Measurements from ENCODE around the gene TINCR. TPM values are rescaled to one million over a fixed set of nuclear protein-coding genes. Genes with fewer than 3 reads are reported as not detected.

TINCR gene
- total RNA-seq, 3 donors from 2014 or later (not counting 1 experiment from before 2014, with no cell fraction given): 1.6 to 2.2 (median 1.7) TPM

- no peaks in the 10 kb centered on the region for H3K27me3 ChIP-seq (ENCODE audit: control insufficient read depth, insufficient read depth, low read length)
- Mint-ChIP-seq H3K36me3 (peaks cover 6% of the 10 kb centered on the region), H3K4me3 (no peak overlapping the region), H3K27ac (no peak overlapping the region), H3K4me1 (peaks cover 9 to 12% of the 10 kb centered on the region in 2 donors), H3K27me3 (ENCODE audit: low read depth in 2 of 2) (no peaks in the 10 kb centered on the region), H3K9me3 (no peaks in the 10 kb centered on the region)
- H3K4me1 ChIP-seq (ENCODE audit: control insufficient read depth, insufficient read depth, low read length): peaks cover 17% of the 10 kb centered on the region
- DNase-seq (no peak), ATAC-seq (no peak)
- no peaks in the 10 kb centered on the region for H3K9me3 ChIP-seq (ENCODE audit: control insufficient read depth, insufficient read depth, low read length)
- intact Hi-C loops (cut with micrococcal nuclease): no loop called here
- H3K36me3 ChIP-seq (ENCODE audit: control insufficient read depth, insufficient read depth, low read length): peaks cover 59% of the 10 kb centered on the region
- no peak for TF ChIP-seq CTCF (IDR thresholded peaks at IDR 0.05)
- no peak overlapping the region for H3K4me3 ChIP-seq (ENCODE audit: low read length)
- 94% methylated on average over 10 of the region's 10 CpGs for WGBS (ENCODE audit: insufficient coverage)
- no peak overlapping the region for H3K27ac ChIP-seq (ENCODE audit: low read length)
Observed at GRCh38 chr19:5588441-5588840, 20.7 kb upstream of the TINCR start.

DNA sequence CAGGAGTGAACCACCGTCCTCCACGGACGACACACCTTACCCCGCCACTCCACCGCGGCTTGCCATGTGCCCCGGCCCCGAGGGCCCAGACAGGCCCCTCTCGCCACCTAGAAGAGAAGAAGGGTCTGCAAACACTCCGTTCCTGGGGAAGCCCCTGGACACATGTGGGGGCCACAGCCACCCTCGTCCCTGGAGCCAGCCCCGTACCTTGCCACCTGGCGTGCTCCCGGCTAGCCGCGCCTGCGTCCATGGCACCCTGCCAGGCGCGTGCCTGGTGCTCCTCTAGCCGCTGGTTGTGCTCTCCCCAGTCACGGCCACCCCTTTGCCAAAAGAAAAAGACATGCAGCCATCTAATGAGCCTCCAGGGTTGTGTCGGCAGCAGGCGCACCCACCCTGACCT, 19.9 kb upstream of the TINCR start:
- H3K4me3 ChIP-seq (ENCODE audit: low read length): no peak overlapping the region
- Mint-ChIP-seq H3K27ac (no peak overlapping the region), H3K4me3 (no peak overlapping the region), H3K4me1 (peaks cover 9 to 12% of the 10 kb centered on the region in 2 donors), H3K27me3 (ENCODE audit: low read depth in 2 of 2) (no peaks in the 10 kb centered on the region), H3K36me3 (no peaks in the 10 kb centered on the region), H3K9me3 (no peaks in the 10 kb centered on the region)
- H3K4me1 ChIP-seq (ENCODE audit: control insufficient read depth, insufficient read depth, low read length): peaks cover 17% of the 10 kb centered on the region
- 91% methylated on average over 23 of the region's 23 CpGs for WGBS (ENCODE audit: insufficient coverage)
- DNase-seq (no peak), ATAC-seq (no peak)
- H3K36me3 ChIP-seq (ENCODE audit: control insufficient read depth, insufficient read depth, low read length): peaks cover 51% of the 10 kb centered on the region
- no peak for TF ChIP-seq CTCF (IDR thresholded peaks at IDR 0.05)
- no peak overlapping the region for H3K27ac ChIP-seq (ENCODE audit: low read length)
- no peaks in the 10 kb centered on the region for H3K9me3 ChIP-seq (ENCODE audit: control insufficient read depth, insufficient read depth, low read length)
- intact Hi-C loops (cut with micrococcal nuclease): no loop called here
- no peaks in the 10 kb centered on the region for H3K27me3 ChIP-seq (ENCODE audit: control insufficient read depth, insufficient read depth, low read length)

DNA sequence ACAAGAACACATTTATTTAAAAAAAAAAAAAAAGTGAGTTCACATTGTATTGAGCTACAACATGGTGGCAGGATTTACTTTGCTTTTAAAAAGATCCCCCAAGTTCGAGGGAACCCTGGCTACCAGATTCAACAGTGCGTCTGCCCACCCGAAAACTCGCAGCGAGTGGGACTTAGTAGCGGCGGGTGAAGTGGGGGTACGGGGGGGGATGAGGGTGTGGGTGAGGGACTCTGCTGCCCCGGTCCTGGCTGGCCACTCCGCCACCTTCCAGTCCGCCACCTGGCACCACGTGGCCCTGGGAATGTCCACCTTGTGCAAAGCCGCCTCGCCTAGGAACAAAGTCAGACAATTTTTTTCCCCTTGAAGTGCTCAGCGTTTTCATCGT, 19.3 kb upstream of the TINCR start:
- peaks cover 46% of the 10 kb centered on the region for H3K36me3 ChIP-seq (ENCODE audit: control insufficient read depth, insufficient read depth, low read length)
- intact Hi-C loops (cut with micrococcal nuclease): no loop called here
- Mint-ChIP-seq H3K36me3 (no peaks in the 10 kb centered on the region), H3K9me3 (no peaks in the 10 kb centered on the region), H3K4me3 (no peak overlapping the region), H3K4me1 (peaks cover 9 to 12% of the 10 kb centered on the region in 2 donors), H3K27me3 (ENCODE audit: low read depth in 2 of 2) (no peaks in the 10 kb centered on the region), H3K27ac (no peak overlapping the region)
- H3K27me3 ChIP-seq (ENCODE audit: control insufficient read depth, insufficient read depth, low read length): no peaks in the 10 kb centered on the region
- WGBS (ENCODE audit: insufficient coverage): 96% methylated on average over 16 of the region's 16 CpGs
- H3K27ac ChIP-seq (ENCODE audit: low read length): no peak overlapping the region
- ATAC-seq (no peak), DNase-seq (no peak)
- no peak overlapping the region for H3K4me3 ChIP-seq (ENCODE audit: low read length)
- H3K9me3 ChIP-seq (ENCODE audit: control insufficient read depth, insufficient read depth, low read length): no peaks in the 10 kb centered on the region
- no peak for TF ChIP-seq CTCF (IDR thresholded peaks at IDR 0.05)
- peaks cover 17% of the 10 kb centered on the region for H3K4me1 ChIP-seq (ENCODE audit: control insufficient read depth, insufficient read depth, low read length)

DNA sequence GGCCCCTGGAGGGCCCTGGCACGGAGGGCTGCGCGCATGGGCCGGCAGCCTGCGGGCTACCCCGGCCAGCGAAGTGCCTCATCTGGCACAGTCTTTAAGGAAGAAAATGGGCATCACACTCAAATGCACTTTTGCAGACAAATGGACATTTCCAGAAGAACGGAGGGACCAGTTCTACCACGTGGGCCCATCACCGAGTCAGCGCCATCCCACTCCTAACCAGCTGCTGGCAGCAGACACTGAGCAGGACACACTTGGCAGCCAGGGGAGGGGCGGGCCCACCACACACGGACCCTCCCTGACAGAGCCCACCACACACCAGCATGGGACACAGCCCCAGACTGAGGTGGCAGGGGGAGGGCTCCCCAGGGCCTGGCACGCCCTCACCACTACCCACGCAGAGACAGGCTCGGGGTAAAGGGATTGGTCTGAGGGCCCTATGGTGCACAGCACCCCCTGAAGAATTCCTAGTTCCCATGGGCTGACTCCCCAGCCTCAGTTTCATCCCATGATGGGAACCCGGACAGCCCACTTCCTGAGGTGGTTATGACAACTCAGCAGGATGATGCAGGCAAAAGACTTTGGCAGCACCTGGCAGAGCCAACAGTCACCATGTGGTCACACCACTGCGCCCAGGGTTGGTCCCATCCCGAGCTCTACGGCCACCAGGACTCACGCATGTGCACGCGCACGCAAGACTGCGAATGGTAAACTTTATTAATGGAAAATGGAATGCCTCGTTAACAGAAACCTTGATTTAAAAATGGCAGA, 18.7 kb upstream of the TINCR start:
- no peak overlapping the region for H3K4me3 ChIP-seq (ENCODE audit: low read length)
- no peak for TF ChIP-seq CTCF (IDR thresholded peaks at IDR 0.05)
- WGBS (ENCODE audit: insufficient coverage): 67% methylated on average over 26 of the region's 26 CpGs
- peaks cover 40% of the 10 kb centered on the region for H3K36me3 ChIP-seq (ENCODE audit: control insufficient read depth, insufficient read depth, low read length)
- Mint-ChIP-seq H3K27ac (peak overlapping the region in 1 of 2 donors; percentile 72), H3K27me3 (ENCODE audit: low read depth in 2 of 2) (no peaks in the 10 kb centered on the region), H3K4me1 (peaks cover 9 to 12% of the 10 kb centered on the region in 2 donors), H3K36me3 (no peaks in the 10 kb centered on the region), H3K4me3 (no peak overlapping the region), H3K9me3 (no peaks in the 10 kb centered on the region)
- intact Hi-C loops (cut with micrococcal nuclease): no loop called here
- no peaks in the 10 kb centered on the region for H3K9me3 ChIP-seq (ENCODE audit: control insufficient read depth, insufficient read depth, low read length)
- H3K27me3 ChIP-seq (ENCODE audit: control insufficient read depth, insufficient read depth, low read length): no peaks in the 10 kb centered on the region
- ATAC-seq (peak in 2 of 3 donors; percentile 8 to 14), DNase-seq (no peak)
- no peak overlapping the region for H3K27ac ChIP-seq (ENCODE audit: low read length)
- peaks cover 17% of the 10 kb centered on the region for H3K4me1 ChIP-seq (ENCODE audit: control insufficient read depth, insufficient read depth, low read length)
